HG03066 (cell line): Measurements from ENCODE around the gene RTN3.
"Not testable (repeated sequence)": the region's sequence is repeated elsewhere in the genome, so short reads cannot be mapped to it uniquely, and the experiment has no call there.

ENCODE experiments used
- ATAC-seq: cut with Tn5 transposase; IDR thresholded peaks from one replicate; pipeline ENCODE4 v1.9.1; 2021; ENCODE audit warnings: low read depth; ENCODE audit not compliant: unreplicated experiment

The RTN3 gene

GRCh38 chr11:63682066-63683021 lies 1.0 kb downstream of the RTN3 start:
- ATAC-seq = no peak

DNA sequence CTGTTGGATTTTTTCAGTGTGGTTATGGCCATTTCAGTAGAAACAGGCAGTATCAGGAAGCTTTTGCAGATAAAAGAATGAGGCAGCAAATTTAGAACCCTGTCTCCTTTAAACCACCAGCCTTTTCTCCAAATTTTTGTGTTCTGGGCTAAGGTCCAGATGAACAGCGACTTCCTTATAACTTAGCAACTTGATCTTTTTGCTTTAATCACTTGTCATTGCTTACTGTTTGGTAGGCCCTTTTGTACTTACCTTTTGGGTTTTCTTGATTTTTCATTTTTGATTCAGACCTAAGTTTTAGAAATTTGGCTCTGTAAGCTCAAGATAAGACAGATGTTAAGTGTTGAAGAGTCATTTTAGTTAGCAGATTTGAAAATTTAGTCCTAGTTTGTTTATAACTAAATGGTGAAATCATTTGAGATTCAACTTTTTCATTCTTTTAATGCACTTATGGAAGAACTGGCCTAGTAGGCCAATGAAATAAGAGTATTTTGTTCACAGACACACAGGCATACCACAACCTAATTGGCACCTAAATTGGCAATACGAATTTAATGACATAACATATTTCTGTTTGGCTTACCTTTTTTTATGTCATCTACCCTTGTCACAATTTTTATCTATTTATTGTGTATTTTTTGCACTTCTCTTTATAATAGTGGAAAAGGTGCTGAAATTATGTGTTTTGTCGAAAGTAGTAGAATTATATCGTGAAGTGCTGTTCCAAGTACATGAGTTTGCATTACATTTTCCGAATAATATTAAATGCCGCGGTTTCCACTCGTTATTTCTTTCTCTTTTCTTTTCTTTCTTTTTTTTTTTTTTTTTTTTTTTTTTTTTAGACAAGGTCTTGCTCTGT lies 2.1 kb downstream of the RTN3 start:
- no peak for ATAC-seq

DNA sequence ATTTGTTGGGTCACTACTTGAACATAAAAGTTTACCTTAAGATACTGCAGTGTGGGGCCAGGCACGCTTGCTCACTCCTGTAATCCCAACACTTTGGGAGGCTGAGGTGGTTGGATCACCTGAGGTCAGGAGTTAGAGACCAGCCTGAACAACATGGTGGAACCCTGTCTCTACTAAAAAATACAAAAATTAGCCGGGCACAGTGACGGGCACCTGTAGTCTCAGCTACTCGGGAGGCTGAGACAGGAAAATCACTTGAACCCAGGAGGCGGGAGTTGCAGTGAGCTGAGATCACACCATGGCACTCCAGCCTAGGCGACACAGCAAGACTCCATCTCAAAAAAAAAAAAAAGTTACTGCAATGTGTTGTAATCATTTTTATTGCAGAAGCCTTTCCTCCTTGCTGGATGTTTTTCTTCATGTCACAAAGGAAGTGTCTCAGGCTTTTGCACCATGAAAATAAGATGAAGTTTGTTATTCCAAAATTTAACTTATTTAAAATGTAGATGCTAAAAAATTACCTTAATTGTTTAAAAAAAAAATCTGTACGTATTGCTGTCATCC lies 3.9 kb downstream of the RTN3 start:
- ATAC-seq = not testable (repeated sequence)

- ATAC-seq = no peak
These were observed 5.6 kb downstream of the RTN3 start for GRCh38 chr11:63686926-63687325.

- no peak for ATAC-seq
These were observed 6.5 kb downstream of the RTN3 start for GRCh38 chr11:63687845-63688244.

GRCh38 chr11:63694596-63694995 lies 13.3 kb downstream of the RTN3 start:
- ATAC-seq = no peak

GRCh38 chr11:63698976-63699733 lies 17.9 kb downstream of the RTN3 start:
- ATAC-seq = no peak

GRCh38 chr11:63699896-63700295 lies 18.6 kb downstream of the RTN3 start:
- no peak for ATAC-seq

DNA sequence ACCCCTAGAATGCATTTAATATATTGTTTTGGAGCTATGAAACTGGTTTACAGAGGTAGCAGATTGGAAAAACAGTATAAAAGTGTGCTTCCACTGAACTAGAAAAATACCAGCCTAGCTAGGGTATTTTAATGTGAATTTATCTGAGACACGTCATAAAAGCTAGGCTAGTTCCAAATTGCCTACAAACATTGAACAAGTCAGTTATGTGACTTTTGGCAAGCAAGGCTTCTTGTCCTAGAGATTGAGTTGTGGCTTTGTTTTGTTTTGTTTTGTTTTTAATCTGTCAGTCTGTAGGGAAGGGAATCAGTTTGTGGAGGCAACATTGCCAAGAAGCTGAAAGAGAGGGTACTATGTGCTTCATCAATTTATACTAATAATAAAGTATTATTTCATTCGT lies 24.2 kb downstream of the RTN3 start:
- ATAC-seq = no peak

- no peak for ATAC-seq
These were observed 27.5 kb downstream of the RTN3 start for GRCh38 chr11:63708764-63709163.

- no peak for ATAC-seq
These were observed 28.1 kb downstream of the RTN3 start for GRCh38 chr11:63709336-63709884.

DNA sequence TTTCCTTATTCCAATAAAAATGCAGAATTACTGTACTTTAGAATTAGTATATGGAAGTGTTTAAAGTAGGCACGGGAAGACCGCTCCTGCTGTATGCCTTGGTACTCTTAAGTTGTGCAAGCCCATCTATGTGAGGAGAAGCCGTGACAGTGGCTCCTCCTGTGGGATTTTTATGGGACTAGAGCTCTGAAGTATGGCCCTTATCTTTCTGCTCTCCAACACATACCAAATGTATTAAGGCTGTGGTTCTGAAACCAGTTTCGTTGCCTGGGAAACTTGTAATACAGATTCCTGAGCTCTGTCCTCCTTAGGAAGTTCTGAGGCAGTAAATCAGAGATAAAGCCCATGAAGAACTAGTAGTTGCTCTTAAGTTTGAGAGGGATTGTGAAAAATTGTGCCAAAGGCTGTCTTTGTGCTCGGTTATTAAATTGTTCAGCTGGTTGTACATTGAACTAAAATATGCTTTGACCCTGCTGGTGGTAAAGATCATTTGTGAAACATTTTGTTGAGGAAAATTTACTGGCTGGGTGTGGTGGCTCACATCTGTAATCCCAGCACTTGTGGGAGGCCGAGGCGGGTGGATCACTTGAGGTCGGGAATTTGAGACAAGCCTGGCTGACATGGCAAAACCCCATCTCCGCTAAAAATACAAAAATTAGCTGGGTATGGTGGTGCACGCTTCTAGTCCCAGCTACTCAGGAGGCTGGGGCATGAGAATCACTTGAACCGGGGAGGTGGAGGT lies 29.3 kb downstream of the RTN3 start:
- no peak for ATAC-seq

DNA sequence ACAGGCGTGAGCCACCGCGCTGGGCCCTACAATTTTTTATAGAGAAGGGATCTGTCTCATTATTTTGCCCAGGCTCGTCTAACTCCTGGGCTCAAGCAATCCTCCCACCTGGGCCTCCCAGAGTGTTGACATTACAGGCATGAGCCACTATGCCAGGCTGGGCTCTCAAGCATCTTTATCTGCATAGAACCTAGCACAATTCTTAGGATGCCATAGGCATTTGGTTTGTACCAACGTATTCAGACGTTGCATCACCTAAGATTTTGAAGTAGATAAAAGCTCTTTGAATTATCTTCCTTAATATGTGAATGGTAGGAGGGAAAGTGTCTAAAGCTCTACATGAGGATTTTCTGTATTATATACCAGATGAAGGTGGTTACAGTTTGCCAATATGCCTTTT lies 30.5 kb downstream of the RTN3 start:
- no peak for ATAC-seq

DNA sequence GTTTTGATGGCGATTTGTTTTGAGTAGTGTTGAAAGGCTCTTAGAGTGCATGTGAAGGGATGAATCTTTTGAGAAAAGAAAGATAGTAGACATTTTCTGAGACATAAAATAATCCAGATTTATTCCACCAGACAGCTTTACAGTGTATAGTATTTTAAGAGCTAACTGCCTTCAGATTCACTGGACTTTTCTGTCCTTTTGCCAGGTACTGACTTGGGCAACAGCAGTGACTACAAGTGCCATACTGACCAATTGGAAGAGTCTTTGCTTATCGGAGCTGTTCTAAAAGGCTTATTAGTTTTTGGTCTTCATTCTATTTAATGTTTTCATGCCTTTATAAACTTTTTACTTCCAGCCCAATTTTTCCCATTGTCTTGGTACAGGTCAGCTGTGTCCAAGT lies 32.5 kb downstream of the RTN3 start:
- ATAC-seq = no peak

- ATAC-seq = no peak
These were observed 34.7 kb downstream of the RTN3 start for GRCh38 chr11:63716046-63716445.

DNA sequence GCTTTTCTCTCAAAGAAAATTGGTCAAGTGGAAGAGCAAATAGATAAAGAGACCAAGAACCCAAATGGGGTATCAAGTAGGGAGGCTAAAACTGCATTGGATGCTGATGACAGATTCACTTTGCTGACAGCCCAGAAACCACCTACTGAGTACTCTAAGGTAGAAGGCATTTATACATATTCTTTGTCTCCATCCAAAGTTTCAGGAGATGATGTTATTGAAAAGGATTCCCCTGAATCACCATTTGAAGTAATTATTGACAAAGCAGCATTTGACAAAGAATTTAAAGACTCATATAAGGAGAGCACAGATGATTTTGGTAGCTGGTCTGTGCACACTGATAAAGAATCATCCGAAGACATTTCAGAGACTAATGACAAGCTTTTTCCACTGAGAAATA lies 37.7 kb downstream of the RTN3 start:
- no peak for ATAC-seq

DNA sequence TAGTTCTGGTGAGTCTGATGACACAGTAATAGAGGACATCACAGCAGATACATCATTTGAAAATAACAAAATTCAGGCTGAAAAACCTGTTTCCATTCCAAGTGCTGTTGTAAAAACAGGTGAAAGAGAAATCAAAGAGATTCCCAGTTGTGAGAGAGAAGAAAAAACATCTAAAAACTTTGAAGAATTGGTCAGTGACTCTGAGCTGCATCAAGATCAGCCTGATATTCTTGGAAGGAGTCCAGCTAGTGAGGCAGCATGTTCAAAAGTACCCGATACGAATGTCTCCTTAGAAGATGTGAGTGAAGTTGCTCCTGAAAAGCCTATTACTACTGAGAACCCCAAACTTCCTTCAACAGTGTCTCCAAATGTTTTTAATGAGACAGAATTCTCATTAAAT lies 38.7 kb downstream of the RTN3 start:
- no peak for ATAC-seq

DNA sequence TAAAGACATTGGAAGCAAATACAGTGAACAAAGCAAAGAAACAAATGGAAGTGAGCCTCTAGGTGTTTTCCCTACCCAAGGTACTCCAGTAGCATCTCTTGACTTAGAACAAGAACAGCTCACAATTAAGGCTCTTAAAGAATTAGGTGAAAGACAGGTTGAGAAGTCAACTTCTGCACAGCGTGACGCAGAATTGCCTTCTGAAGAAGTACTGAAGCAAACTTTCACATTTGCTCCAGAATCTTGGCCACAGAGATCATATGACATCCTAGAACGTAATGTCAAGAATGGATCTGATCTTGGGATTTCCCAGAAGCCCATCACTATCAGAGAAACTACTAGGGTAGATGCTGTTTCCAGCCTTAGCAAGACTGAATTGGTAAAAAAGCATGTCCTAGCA lies 39.3 kb downstream of the RTN3 start:
- ATAC-seq = no peak

DNA sequence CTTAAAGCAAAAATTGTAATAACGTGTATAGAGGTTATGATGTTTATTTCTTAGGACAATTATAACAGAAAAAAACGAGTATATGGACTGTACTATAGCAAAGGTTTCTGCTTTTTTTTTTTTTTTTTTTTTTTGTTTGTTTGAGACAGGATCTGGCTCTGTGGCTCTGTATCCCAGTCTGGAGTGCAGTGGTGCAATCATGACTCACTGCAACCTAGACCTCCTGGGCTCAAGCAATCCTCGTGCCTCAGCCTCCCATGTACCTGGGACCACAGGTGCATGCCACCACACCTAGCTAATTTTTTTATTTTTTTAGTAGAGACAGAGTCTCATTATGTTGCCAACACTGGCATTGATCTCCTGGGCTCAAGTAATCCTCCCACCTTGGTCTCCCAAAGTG lies 48.0 kb downstream of the RTN3 start:
- ATAC-seq = no peak

- no peak for ATAC-seq
These were observed 55.6 kb downstream of the RTN3 start for GRCh38 chr11:63736864-63737263.
